HTERT RPE-1 (cell line): Measurements from ENCODE around the gene TENM4.

ENCODE experiments used
- in situ Hi-C: fragments of 300-500 bp; cut with MboI; formaldehyde crosslinking; loops from 4 replicates; pipeline ENCODE4 v1.14.3; 2020; ENCODE audit warnings: low sequenced_read_pairs

Gene TENM4

DNA sequence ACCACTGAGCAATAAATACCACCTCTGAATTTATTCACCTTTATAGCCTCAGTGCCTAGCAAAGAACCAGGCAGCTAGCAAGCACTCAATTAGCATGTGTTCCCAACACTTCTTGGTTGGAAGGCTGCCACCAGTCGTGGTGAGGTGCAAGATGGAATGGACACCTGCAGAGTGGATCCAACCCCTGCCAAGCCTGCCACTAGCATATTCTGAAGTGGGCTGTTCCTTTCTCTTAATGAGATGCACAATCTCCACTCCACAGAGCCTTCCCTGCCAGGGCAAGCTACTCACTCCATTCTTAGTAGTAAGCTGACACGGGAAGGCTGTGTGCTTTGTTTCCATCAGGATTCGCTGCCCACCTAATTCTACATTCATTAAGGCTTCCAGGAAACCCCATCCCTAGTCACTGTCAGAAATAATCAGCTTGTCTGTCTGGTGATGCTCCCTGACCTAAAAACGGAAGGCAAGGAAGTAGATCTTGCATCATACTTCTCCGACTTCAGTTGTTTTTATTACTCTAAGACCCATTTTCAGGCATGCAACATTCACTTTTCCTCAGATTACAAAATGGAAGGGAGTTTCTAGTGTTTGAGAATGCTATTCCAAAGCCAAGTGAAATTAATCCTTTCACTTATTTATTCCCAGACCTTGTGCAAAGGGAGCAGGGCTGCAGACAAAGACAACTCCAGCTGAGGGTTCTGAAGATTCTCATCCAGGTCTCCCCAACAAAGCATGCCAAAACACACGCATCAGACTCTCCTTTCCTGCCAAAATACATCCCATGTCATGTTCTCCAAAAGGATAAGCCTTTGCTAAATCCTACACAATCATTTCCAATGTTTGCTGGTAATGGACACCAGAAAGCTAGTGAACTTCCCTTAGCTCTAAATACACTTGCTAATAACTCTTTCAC is 128.0 kb downstream of the TENM4 start:
- in situ Hi-C loops, result no loop called here

DNA sequence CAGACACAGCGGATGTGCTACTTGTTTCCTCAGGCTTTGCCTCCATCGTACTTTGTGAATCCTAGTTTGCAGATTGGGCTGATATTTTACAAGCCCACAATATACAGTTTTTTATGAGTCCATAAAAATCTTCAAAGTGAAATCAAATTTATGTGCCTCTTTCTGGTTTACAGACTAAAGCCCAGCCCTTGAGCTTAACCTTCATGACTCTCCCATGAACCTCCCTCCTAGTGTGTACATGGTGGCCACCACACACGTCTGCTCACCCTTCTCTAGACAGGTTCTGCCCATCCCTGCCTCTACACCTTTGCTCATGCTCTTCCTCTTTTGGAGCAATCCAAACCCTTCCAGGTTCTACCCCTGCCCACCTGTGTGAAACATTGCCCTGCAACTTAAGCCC is 129.4 kb downstream of the TENM4 start:
- in situ Hi-C loops, result no loop called here

DNA sequence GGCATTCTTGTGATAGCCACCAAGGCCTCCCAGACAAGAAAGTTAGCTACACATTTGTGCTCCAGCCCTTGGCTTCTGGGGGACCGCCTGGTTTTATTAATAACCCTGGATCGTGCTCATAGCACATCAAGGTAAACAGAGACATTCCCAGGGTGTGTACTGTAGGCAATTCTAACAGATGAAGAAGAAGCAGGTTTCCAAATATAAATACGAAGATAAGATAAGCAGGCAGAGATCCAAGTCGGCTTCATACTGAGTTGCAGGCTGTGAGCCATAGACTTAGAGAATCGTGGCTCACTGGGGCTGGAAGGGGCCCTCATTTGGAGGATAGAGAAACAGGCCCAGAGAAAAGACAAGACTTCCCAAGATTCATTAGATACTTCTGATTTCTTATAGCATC is 131.4 kb downstream of the TENM4 start:
- in situ Hi-C loops, result no loop called here

DNA sequence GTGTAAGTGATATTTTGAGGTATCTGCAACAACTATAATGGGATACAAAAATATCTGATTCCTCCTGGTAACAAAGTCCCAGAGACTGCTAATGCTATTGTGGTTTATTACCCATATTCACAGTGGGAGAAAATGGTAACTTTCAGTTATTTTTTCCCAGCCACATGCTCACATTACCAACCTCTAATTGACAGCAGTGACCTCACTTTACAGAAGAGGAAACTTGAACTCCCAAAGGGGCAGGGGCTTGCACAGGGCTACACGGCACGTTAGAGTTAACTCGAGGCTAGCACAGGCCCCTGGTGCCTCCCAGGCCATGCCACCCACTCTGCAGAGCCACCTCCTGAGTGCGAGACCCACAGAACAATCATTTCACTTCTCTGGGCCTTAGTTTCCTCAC is 132.4 kb downstream of the TENM4 start:
- in situ Hi-C loops, result no loop called here

DNA sequence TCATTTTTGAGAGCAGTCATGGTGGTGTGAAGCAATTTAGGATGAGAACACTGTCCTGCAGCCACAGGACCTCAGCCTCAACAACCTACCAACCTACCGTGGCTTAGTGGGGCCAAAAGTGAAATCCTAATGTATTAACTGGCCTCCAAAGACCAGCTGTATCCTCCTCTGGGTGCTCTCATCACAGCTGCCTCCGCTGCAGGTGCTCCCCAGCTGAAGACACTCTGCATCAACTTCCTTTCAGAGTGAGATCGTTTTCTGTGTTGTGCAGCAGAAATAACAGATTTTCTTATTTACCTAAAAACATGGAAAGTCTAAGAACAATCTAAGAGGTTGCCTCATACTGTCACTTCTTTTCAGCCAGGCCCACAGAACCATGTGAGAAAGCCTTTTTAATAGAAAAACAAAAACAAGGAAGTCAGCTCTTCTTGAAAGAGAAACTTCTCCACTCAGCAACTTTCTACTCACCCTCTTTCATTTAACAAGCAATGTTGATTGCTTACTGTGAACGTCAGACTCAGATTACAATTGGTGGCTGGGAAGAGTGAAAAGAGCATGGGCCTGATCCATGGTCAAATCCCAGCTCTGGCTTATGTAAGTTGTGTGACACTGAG is 136.1 kb downstream of the TENM4 start:
- in situ Hi-C loops, result no loop called here

DNA sequence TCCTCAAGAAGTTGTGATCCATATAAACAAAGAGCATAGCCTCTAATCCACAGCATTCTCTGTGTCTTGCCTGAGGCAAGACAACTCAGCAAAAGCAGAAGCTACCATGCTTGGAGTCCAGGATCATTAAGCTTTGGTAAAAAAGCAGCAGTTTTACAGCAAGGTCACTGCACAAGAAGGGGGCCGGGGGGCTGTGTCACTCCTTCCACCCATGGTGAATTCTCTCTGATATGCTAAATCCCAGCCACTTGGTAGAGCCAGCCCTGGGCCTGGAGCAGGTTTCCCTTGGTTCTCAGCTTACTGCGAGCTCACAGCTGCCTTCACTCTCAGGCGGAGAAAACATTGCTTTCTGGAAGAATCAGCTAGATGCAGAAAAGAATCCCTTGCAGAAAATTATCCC is 144.7 kb downstream of the TENM4 start:
- in situ Hi-C loops, result no loop called here

DNA sequence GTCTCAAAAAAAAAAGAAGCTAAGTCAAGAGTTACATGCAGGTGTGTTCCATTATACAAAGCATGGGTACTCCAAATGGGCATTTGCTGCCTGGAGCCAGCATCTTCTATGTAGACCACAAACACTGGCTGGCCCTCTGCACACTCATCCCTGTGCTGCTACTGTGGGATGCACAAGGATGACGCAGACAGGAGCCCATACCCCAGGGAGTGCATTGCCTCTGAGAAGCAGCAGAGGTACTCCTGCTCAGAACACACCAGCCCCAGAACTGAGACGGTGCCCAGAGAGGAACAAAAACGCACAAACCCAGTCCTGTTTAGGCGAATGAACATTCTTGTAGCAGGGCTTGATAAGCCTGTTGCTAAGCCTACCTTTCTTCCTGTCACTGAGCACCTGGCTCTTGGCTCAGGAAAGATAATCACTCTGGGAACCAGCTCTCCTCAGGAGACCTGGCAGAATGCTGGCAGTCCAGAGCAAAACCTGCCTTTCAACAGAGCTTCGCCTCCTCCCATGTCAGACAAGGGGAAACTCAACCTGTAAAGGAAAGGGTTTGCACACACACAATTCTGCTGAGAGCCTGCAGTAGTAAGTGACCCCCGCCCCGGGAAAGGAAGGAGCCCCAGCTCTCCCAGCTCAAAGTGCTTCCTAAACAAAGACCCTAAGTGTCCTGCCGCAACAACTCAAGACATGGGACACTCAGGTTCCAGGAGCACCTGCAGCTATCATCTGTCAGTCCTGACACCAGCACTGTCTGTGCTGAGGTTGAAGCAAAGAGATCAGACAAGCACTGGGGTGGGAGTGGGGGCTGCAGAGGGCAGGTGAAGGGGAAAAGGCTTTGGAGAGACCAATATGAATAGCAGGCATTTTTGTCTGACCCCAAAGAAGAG is 145.7 kb downstream of the TENM4 start:
- in situ Hi-C loops, result no loop called here

DNA sequence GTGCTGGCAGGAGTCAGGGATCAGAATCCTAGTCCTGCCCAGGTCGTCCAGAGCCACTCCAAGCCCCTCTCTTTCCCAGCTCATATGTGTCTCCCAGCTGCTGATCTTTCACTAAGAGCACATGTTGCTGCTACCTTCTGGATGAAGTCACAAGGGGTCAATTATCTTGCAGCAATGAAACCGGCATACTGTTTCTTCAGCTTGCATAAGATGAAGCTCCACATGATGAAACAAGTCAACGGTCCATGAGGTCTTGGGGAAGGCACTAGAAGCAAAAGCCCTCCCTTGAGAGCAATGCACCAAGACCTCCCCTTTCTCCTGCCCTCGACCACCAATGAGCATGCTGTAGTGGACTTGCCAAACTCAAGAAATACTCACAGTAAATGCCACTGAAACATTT is 148.9 kb downstream of the TENM4 start:
- in situ Hi-C loops, result no loop called here

DNA sequence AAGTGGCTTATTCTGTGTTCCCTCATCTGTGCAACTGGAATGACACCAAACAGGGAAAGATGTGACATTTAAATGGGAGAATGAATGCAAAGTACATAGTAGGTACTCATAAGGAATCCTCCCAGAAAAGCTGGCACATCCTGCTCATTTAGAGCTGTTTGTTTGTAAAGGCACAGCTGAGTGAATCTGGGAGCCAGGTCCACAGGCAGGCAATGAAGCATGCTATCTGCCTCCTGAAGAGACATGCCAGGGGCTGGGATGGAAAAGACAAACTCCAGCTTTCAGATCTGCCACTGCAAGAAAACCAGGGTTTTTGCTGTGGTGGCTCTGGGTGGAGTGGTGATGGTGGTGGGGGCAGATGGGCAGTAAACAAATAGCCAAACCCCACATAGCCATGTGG is 150.1 kb downstream of the TENM4 start:
- in situ Hi-C loops, result no loop called here

DNA sequence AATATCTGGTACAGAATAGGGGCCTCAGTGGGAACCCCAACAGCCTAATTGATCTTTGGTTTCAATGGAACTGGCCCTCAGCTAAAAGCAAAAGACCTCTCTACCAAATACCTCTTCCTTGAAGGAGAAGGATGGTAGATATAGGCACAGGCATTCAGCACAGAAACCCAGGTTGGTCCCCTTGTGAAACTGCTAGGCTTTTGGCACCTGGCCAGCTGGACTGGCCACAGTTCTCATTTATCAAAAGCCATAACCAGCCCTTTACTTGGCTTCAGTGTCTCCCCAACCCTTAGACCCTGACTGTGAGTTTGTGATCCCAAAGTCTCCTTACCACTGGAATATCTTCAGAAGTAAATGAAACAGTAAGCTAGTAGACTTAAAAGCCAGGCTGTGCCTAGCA is 152.9 kb downstream of the TENM4 start:
- in situ Hi-C loops, result no loop called here

DNA sequence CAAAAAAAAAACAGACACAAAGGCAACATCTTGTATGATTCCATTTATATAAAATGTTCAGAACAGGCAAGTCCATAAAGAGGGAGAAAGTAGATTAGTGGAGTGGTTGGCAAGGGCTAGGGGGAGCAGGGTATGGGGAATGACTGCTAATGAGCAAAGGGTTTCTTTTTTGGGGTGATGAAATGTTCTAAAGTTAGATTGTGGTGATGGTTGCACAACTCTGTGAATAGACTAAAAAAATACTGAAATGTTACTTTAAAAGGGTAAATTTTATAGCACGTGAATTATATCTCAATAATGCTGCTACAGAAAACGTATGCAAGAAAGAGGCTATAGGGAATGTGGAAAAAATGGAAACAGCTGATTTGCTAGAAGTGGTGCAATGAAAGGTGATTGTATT is 155.1 kb downstream of the TENM4 start:
- in situ Hi-C loops, result no loop called here

DNA sequence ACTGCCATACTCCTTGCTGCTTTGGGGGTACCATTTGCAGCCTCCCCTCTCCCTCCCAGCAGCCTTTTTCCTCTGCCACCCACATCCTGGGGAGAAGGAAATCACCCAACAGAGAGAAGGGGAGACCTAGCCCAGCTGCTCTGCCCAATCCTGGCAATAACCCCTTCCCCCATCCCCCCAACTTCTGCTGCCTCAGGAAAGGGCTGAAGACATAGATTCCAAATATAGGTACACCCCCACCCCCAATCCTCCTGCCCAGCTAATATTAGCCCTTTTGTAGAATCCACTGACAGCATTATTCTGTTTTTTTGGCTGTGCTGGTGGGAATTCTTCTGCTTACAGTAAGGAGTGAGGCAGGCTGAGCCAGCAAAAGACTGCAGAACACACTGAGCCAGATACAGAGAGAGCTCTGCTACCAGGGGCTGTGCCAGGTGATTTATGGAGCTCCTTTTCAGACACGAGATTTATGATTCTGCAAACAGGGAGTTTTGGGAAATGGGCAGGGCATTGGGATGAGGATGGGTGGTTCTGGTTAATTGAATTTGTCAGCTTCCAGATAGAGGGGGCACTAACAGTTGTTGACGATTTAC is 164.0 kb downstream of the TENM4 start:
- in situ Hi-C loops, result no loop called here

DNA sequence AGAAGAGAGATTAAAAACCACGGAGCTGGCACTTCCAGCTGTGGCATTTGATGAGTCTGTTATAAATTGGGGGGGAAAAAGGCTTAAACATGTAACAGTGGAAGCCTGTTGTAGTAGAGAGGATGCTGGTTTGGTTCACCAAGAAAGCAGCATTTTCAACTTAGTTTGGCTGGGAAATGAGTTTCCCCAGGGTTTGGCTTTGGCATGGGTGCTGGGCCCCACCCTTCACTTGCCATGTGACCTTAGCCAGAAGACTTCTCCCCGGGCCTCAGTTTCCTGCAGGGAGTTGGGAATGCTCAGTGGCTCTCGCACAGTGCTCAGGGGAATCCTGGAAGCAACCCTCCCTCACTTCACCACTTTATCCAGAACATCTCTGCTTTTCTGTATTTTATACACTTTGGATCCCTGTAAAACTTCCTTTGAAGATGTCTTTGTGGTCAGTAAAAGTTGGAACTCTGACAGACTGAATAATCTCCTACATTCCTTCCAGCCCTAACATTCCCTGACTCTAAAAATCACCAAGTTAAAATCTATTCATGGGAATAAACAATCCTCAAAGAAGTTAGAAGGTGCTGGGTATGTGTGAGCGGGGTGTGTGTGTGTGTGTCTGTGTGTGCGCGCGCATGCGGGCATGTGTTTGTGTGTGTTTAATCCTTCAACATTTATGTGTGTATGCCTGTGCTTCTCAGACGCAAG is 166.0 kb downstream of the TENM4 start:
- in situ Hi-C loops, result no loop called here

DNA sequence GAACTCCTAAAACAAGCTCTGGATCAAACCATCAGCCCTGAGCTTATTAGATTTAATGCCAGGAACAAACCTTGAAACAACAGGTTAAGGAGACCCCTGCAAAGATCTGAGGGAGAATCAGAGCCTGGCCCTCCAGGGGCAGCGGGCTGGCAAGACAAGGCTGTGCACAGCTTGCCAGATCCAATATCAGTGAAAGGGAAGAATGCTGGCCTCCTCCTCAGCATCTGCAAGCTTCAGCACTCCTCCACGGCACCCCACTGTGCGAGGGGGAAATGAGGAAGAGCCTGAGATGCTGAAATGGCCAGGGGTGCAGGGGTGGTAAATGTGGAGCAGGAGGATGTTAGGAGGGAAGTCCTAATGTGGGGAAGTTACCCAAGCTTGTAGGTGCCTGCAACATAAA is 167.0 kb downstream of the TENM4 start:
- in situ Hi-C loops, result no loop called here

DNA sequence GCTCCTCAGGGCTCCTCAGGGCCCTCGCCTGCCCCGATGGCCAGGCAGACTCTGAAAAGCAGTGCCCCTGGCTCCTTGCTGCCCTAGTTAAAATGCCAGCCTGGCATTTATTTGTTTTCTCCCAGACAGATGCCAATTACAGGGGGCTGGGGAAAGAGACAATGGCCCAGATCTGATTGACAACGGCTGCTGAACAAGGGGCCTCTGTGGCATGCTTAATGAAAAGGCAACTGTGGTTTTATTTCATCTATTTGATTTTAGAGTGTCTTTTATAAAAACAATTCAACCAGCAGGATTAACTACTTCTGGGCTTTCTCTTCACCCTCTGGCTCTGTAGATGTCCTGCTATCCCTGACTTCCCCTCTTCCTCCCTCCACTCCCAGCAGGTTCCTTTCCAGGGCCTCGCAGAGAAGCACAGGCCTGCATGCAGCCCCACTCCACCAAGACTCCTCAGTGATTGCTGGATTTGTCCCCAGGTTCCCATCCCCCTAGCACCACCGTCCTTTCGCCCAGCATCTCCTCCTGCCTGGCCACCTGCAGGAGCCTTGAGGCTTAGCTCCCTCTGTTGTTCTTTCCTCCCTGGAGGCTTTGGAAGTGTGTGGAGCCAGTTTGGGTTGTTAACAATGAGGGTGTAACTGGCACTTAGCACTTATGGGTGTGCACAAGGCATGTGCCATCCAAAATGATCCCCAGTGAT is 171.1 kb downstream of the TENM4 start:
- in situ Hi-C loops, result no loop called here

DNA sequence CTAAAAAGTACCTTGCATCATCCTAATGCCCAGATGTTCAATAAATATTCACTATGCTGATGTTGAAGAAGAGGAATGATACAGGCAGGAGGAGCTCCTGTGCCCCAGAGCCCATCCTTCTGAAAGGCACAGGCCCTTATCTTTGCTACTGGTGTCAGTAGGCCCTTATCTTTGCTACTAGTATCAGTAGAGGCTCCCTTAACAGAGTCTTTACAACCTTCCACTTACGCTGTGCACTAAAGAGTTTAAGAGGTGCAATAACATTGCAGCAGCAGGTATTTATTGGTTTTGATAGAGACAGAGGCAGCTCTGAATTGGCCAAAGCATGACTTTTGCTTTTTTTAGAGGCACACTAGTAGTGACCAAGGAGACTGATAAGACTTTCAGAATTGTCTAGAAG is 174.4 kb downstream of the TENM4 start:
- in situ Hi-C loops, result no loop called here

DNA sequence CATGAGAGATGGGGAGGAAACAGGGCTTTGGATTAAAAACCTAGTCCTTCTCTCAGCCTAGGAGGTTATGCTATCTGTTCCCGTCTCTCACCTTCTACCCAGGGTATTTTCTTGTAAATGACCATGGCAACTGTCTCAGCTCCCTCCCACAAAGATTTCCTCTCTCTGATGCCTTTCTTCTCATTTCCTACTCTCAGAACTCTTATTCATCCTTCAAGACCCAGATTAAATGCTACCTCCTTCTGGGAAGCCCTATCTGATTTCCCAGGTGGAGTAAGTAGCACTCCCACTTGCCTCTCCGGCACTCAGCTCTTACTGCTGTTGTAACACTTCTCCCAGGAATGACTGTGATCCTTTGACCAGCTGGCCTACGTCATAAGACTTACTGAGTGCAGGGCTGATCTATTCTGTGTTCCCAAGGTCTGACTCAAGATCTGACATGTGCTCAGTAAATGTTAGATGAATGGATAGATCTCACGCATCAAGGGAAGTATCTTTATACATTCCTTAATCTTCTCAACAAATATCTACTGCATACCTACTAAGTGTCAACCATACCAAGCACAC is 175.0 kb downstream of the TENM4 start:
- in situ Hi-C loops, result no loop called here

DNA sequence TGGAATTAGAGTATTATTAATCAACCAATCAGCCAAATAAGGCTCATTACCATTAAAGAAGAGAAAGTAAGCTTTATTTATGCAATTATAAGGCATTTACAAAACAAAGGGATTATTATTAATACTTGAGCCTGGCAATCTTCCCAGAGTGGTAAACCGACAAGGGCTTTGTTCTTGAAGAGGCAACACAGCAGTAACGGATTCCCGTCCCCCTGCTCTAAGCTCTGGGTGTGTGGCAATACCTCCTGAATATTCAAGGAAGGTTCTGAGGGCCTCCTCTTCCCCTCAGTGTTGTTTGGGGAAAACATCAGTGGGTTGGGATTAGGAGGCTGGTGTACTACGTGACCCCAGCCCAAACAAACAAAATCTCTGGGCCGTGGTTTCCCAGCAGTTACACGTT is 176.5 kb downstream of the TENM4 start:
- in situ Hi-C loops, result no loop called here

DNA sequence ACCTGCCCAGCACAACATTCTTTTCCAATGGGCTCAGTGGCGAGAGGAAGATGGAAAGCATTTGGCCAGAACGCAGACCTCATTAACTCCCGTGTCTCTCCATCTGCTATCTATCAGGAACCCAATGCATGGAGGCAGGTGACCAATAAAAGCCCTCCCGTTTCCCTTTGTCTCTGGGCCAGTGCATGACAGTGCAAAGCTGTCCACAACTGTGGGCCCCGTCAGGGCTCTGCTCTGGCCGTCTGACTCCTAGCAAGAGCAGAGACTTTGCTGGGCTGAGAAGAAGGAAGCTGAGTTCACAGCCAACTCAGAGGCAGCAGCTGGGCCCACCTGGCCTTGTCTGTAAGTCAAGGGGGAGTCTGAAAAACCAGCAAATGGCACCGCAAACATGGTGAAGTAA is 177.8 kb downstream of the TENM4 start:
- in situ Hi-C loops, result no loop called here

DNA sequence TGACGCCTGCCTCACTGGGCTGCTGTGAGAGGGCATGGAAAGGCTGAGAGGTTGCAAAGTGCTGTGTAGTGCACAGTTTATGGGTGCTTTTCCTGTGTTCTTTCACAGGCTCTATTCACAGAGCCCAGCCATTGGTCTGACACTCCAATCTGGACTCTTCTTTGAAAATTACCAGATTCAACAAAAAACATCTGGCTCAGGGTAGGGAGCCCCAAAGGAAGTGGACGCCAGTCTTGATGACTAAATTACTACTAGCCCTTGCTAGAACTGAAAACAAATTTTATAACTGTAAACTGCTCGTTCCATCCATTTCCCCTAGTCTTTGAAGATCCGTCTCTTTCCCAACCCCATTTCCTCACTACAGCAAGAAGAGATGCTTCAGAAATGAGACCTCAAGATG is 178.6 kb downstream of the TENM4 start:
- in situ Hi-C loops, result no loop called here
